Upper lobe of right lung (tissue), 1 donor: Measurements from ENCODE around the gene C11orf21. TPM values are rescaled to one million over a fixed set of nuclear protein-coding genes. Genes with fewer than 3 reads are reported as not detected.

Source experiments
- ATAC-seq: fragments of 200-7000 bp; cut with Tn5 transposase; one replicate; pipeline ENCODE4 v1.9.1; 2020; ENCODE audit warnings: mild to moderate bottlenecking, moderate library complexity
- DNase-seq: peaks from one replicate; pipeline ENCODE4 v3.0.0-alpha.2; 2020
- H3K27ac ChIP-seq: fragments of 200-600 bp; one replicate; pipeline ENCODE4 v1.8.0; 2022
- H3K27me3 ChIP-seq: fragments of 200-600 bp; one replicate; pipeline ENCODE4 v1.8.0; 2022; ENCODE audit warnings: mild to moderate bottlenecking
- H3K36me3 ChIP-seq: fragments of 200-600 bp; one replicate; pipeline ENCODE4 v1.8.0; 2022
- H3K4me1 ChIP-seq: fragments of 200-600 bp; one replicate; pipeline ENCODE4 v1.8.0; 2022
- H3K4me3 ChIP-seq: fragments of 200-600 bp; one replicate; pipeline ENCODE4 v1.8.0; 2022; ENCODE audit warnings: mild to moderate bottlenecking
- H3K9me3 ChIP-seq: fragments of 200-600 bp; one replicate; pipeline ENCODE4 v1.8.0; 2022
- intact Hi-C: fragments of 100-400 bp; cut with DNase I; formaldehyde crosslinking; loops from one replicate; pipeline ENCODE4 v1.11.0; 2022
- total RNA-seq: library from RNA; stranded (reverse); fragmentation: NEBNext Ultra II Directional; extraction: Animal tissue kit (Norgen Biotek cat#: 25700); gene quantifications from one replicate; pipeline ENCODE4 v1.2.1, GENCODE V29; 2021
- TF ChIP-seq, protein P1 (sequence below): fragments of 200-600 bp; IDR thresholded peaks from one replicate; pipeline ENCODE4 v1.8.0; 2022; ENCODE audit warnings: antibody characterized with exemption
- donor health status: DM: no; HTN: yes; CAD: no; lungs with severe emphysema.

C11orf21 gene
- total RNA-seq, 1 donor from 2014 or later, result 6.5 TPM

DNA sequence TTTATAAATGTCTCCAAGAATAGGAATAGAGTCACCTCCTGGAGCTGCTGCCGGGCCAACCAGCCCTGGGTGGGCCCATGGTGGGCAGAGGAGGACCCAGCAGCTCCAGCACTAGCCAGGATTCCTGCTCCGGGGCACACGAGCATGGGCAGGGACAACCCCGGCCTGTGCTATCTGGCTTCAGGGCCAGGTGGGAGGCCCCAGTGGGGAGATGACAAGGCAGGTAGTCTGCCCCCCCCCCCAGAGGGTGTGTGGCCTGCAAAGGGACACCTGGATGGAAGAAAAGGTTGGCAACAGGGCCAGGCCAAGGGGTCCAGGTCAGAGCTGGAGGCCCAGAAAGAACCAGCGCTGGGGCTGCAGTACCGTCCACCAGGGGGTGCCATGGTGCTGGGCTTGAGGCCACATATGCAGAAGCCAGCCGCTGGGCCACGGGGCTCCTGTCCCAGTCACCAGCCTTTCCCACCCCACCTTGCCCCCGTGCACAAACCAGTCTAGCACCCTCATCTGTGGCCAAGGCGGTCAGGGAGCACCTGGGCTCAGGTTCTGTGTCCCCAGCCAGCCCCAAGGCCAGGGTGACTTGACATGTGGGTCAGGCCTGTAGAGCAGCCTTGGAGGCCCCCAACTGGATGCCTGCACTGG, 3.5 kb upstream of the C11orf21 start:
- no peak overlapping the region for H3K4me3 ChIP-seq

DNA sequence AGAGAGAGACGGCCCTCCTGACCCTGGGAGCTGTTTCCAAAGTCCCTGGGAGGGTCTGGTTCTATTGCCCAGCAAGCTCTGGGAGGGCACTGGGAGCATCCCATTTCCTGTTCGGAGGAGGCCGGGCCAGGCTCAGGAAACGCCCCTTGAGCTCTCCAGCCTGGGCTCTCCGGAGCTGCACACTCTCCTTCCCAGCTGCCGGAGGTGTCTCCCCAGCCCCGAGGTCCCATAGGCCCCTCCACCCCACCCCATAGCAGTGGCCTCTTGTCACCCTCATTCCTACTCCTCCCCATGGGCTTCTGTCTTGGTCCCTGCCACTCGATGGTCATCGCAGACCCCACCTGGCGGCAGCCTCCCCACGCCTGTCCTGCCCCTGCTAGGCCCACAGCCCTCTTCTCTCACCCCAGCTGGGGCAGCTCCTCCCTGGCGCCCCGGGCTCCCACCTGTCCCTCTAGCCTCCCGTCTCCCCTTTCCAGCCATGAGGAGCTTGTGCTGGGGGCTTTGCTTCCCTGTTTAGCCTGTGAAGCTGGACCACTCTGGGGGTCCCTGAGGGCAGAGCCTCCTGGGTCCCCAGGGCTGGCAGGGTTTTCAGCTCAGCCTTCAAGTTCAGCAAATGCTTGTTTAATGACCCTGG, 2.9 kb upstream of the C11orf21 start:
- H3K9me3 ChIP-seq, result no peaks in the 10 kb centered on the region
- peak overlapping the region; percentile 48 for H3K27ac ChIP-seq
- no peaks in the 10 kb centered on the region for H3K27me3 ChIP-seq
- DNase-seq (peak; percentile 61), ATAC-seq (no peak)
- intact Hi-C loops, result loop anchor here (5.0 kb wide), 2 partner anchors 107 to 118 kb away; no protein-coding TSS in a partner anchor
- peaks cover 38% of the 10 kb centered on the region for H3K4me1 ChIP-seq
- no peaks in the 10 kb centered on the region for H3K36me3 ChIP-seq
- no peak overlapping the region for H3K4me3 ChIP-seq
- TF ChIP-seq, protein P1, sequence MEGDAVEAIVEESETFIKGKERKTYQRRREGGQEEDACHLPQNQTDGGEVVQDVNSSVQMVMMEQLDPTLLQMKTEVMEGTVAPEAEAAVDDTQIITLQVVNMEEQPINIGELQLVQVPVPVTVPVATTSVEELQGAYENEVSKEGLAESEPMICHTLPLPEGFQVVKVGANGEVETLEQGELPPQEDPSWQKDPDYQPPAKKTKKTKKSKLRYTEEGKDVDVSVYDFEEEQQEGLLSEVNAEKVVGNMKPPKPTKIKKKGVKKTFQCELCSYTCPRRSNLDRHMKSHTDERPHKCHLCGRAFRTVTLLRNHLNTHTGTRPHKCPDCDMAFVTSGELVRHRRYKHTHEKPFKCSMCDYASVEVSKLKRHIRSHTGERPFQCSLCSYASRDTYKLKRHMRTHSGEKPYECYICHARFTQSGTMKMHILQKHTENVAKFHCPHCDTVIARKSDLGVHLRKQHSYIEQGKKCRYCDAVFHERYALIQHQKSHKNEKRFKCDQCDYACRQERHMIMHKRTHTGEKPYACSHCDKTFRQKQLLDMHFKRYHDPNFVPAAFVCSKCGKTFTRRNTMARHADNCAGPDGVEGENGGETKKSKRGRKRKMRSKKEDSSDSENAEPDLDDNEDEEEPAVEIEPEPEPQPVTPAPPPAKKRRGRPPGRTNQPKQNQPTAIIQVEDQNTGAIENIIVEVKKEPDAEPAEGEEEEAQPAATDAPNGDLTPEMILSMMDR, result no peak

More for the DNA sequence above, 3.5 kb upstream of the C11orf21 start:
- H3K9me3 ChIP-seq, result no peaks in the 10 kb centered on the region
- intact Hi-C loops, result no loop called here
- H3K27ac ChIP-seq, result peak overlapping the region; percentile 48
- TF ChIP-seq, protein P1, result peak; percentile 88
- no peaks in the 10 kb centered on the region for H3K36me3 ChIP-seq
- no peaks in the 10 kb centered on the region for H3K27me3 ChIP-seq
- ATAC-seq (peak; percentile 76), DNase-seq (peak; percentile 94)
- peaks cover 38% of the 10 kb centered on the region for H3K4me1 ChIP-seq

DNA sequence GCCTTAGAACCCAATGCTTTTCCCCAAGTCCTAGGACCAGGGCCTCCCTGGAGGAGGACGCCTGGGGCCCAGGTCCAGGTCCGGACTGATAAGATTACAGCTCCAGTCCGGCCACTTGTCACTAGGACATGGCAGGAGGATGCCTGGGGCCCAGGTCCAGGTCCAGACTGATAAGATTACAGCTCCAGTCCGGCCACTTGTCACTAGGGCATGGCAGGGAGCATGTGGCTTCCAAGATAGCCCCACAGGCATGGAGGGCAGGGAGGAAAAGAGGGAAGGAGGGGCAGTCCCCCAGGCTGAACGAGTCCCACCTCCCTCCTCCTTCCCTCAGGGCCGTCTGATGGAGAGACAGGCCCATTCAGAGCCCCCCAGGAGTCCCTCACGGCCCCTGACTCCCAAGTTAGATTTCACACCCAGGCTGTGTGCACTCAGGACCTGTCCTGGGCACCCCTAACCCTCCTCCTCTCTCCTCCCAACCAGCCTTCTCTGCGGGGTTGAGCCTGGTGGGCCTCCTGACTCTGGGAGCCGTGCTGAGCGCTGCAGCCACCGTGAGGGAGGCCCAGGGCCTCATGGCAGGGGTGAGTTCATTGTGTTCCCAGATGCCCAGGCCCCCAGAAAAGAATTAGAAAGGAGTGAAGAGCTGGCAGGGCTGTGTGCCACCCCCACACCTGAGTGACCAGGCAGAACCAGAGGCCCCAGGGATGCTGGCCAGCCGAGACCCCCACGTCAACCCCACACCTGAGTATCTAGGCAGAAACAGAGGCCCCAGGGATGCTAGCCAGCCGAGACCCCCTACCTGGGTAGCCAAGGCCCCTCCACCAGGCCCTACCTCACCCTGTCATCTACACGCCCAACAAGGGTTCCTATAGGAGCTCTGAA, 2.1 kb upstream of the C11orf21 start:
- Histone ChIP-seq H3K36me3 (no peaks in the 10 kb centered on the region), H3K27me3 (no peaks in the 10 kb centered on the region), H3K9me3 (no peaks in the 10 kb centered on the region), H3K4me1 (peaks cover 38% of the 10 kb centered on the region), H3K27ac (peak overlapping the region; percentile 66), H3K4me3 (peak overlapping the region; percentile 31)
- intact Hi-C loops, result loop anchor here (5.0 kb wide), 2 partner anchors 107 to 118 kb away; no protein-coding TSS in a partner anchor
- peak; percentile 63 for DNase-seq
- TF ChIP-seq, protein P1, result no peak
- ATAC-seq, result no peak

DNA sequence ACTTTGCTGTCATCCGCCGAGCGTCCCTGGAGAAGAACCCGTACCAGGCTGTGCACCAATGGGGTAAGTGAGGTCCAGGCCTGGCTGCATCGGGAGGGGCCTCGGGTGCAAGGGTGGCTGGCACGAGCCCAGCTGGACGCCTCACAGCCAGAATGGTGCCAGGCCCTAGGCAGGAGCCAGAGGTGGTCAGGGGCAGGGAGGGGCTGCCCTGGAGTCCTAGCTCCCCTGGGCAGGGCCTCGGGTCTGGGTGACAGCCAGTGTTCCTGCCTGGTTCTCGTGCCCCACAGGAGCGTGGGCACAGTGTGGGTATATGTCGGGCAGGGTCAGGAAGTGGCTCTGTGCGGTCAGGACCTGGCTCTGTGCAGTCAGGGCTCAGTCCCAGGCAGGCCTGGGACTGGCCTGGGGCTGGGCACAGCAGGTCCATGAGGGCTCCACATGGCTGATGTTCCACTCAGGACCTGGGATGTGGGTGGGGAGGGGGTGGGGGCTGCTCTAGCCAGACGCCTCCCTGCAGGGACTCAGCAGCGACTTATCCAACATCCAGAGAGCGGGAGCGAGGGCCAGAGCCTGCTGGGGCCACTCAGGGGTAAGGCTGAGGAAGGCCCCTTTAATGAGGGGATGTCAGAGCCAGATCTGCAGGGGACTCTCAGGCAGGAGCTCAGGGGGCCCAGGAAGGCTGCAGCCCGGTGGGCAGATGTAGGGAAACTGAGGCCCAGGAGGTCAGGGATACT, 1.3 kb upstream of the C11orf21 start:
- Histone ChIP-seq H3K4me3 (peak overlapping the region; percentile 31), H3K4me1 (peaks cover 38% of the 10 kb centered on the region), H3K27me3 (no peaks in the 10 kb centered on the region), H3K27ac (peak overlapping the region; percentile 66), H3K36me3 (no peaks in the 10 kb centered on the region), H3K9me3 (no peaks in the 10 kb centered on the region)
- intact Hi-C loops, result loop anchor here (5.0 kb wide), 2 partner anchors 106 to 119 kb away; no protein-coding TSS in a partner anchor
- TF ChIP-seq, protein P1, result no peak
- ATAC-seq (peak; percentile 57), DNase-seq (peak; percentile 82)
